Heart left ventricle (tissue), 13 donors: ENCODE results near the gene DIRAS1.

ENCODE experiments used
- CTCF ChIP-seq, 12 donors: fragments of 200-600 bp; sonication (generic) in 4 of 12; IDR thresholded peaks; one replicate each; pipeline versions ENCODE4 v1.5.0 to v1.8.0; 2018 to 2022; ENCODE audit warnings: antibody characterized with exemption in 12 of 12, mild to moderate bottlenecking in 5 of 12
- POLR2A ChIP-seq, 2 donors: fragments of 450-650 bp; IDR thresholded peaks; one replicate each; pipeline ENCODE4 v1.6.1; 2017; ENCODE audit warnings: antibody characterized with exemption in 2 of 2, mild to moderate bottlenecking in 2 of 2, moderate library complexity in 2 of 2
- donor health status: ischemic (EF 13 %, LVEDD 7.1; RV severe dilation, severe dysfunction).
- donor health status: DM: no; HTN: yes; CAD: no.
- donor health status: DM: no; HTN: no; CAD: no.
- donor health status: ischemic (EF 25% LVEDD 6.9; RV normal size, moderate dysfunction).
- donor health status: ischemic (EF 25% LVEDD 5.7; RV mildly dilated, moderate dysfunction).
- donor health status: ischemic (EF 35%, LVEDD 5.7; RV mildly dilated, moderate dysfunction).
- donor health status: nonischemic (EF 11% LVEDD 7.7; RV severe dilation, severe dysfunction).
- donor health status: DM: yes; HTN: yes; CAD: no.
- donor health status: PGD.
- donor health status: ischemic (EF 29% LVEDD 5.4; RV normal size, mild dysfunction).
- donor health status: nonischemic (EF 23%, LVEDD 6.1; RV moderate dilation, normal function).

- no peak for TF ChIP-seq CTCF (IDR thresholded peaks at IDR 0.05)
- TF ChIP-seq POLR2A (IDR thresholded peaks at IDR 0.05), result no peak
These were observed 43.0 kb downstream of the DIRAS1 start for GRCh38 chr19:2678044-2678671.
